Smooth muscle cell (in vitro differentiated cells): ENCODE data around the gene ACTR1A. TPM values are rescaled to one million over a fixed set of nuclear protein-coding genes. Genes with fewer than 3 reads are reported as not detected.
A peak's percentile ranks its signal among the peaks of the same experiment; 100 is the strongest.

Source experiments
- DNase-seq: peaks from one replicate; lab custom pipeline; 2025; ENCODE audit not compliant: unreplicated experiment; lab: John Stamatoyannopoulos, UW
- H2AFZ ChIP-seq: fragments of 200-600 bp; sonication (generic); 2 replicates; pipeline ENCODE4 v1.6.0; 2016; ENCODE audit warnings: antibody characterized with exemption, low read depth, mild to moderate bottlenecking
- H3F3A ChIP-seq: fragments of 200-600 bp; sonication (generic); 2 replicates; pipeline ENCODE4 v1.6.0; 2017; ENCODE audit warnings: antibody characterized with exemption, low read depth
- H3K27ac ChIP-seq: fragments of 200-600 bp; sonication (generic); 2 replicates; pipeline ENCODE4 v1.5.1; 2016; ENCODE audit warnings: low read depth, mild to moderate bottlenecking
- H3K27me3 ChIP-seq: fragments of 200-600 bp; sonication (generic); 2 replicates; pipeline ENCODE4 v1.6.1; 2016; ENCODE audit warnings: low read depth, mild to moderate bottlenecking
- H3K36me3 ChIP-seq: fragments of 200-600 bp; sonication (generic); 2 replicates; pipeline ENCODE4 v1.5.1; 2016; ENCODE audit warnings: low read depth
- H3K4me1 ChIP-seq: fragments of 200-600 bp; sonication (generic); 2 replicates; pipeline ENCODE4 v1.5.1; 2016; ENCODE audit warnings: low read depth
- H3K4me2 ChIP-seq: fragments of 200-600 bp; sonication (generic); 2 replicates; pipeline ENCODE4 v1.6.0; 2016; ENCODE audit warnings: mild to moderate bottlenecking
- H3K4me3 ChIP-seq: fragments of 200-600 bp; sonication (generic); 2 replicates; pipeline ENCODE4 v1.5.1; 2016; ENCODE audit warnings: mild to moderate bottlenecking
- H3K79me2 ChIP-seq: fragments of 200-600 bp; sonication (generic); 2 replicates; pipeline ENCODE4 v1.6.0; 2016; ENCODE audit warnings: low read depth, mild to moderate bottlenecking
- H3K9ac ChIP-seq: fragments of 200-600 bp; sonication (generic); 2 replicates; pipeline ENCODE4 v1.6.0; 2016; ENCODE audit warnings: low read depth
- H3K9me3 ChIP-seq: fragments of 200-600 bp; sonication (generic); replicated peaks from 2 replicates; pipeline ENCODE4 v1.5.1; 2016; ENCODE audit warnings: low read depth
- H4K20me1 ChIP-seq: fragments of 200-600 bp; sonication (generic); 2 replicates; pipeline ENCODE4 v1.6.0; 2016; ENCODE audit warnings: low read depth
- WGBS: methylation state at CpG from one replicate; pipeline ENCODE4 v1.1.7; 2016; ENCODE audit warnings: low lambda C conversion rate; 5-methylcytosine and 5-hydroxymethylcytosine counted together
- polyA plus RNA-seq: library from polyadenylated mRNA; unstranded; fragments of >200 nt; fragmentation: Nextera tagmentation; extraction: Ambion mirVana; gene quantifications from 2 replicates; pipeline ENCODE4 v1.2.1, GENCODE V29; 2016
- total RNA-seq: library from RNA; depleted of rRNA; stranded (reverse); fragments of >200 nt; gene quantifications from 2 replicates; pipeline ENCODE4 v1.2.3, GENCODE V29; 2014
- TF ChIP-seq, protein P1 (sequence below): fragments of 200-600 bp; sonication (generic); IDR thresholded peaks from 2 replicates; pipeline ENCODE4 v1.5.1; 2017; ENCODE audit warnings: borderline replicate concordance, mild to moderate bottlenecking, antibody characterized with exemption; ENCODE audit not compliant: insufficient read depth, poor library complexity, severe bottlenecking

The ACTR1A gene
- total and polyA plus RNA-seq, 2 experiments from 2014 or later, result 144 to 149 TPM

DNA sequence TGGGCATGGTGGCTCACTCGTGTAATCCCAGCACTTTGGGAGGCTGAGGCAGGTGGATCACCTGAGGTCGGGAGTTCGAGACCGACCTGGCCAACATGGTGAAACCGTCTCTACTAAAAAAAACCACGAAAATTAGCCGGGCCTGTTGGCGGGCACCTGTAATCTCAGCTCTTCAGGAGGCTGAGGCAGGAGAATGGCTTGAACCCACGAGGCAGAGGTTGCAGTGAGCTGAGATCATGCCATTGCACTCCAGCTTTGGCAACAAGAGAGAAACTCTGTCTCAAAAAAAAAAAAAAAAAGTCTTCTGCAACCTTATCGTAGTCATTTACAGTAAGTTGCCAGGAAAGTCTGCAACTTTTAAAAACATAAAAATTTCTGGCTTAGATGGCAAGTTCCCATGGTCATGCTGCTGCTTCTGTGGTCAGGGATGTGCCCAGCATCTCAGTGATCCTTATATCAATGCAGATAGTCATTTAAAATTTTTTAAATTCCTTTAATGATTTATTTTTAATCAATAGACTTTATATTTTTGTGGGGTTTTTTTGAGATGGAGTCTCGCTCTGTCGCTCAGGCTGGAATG is 16.8 kb upstream of the ACTR1A start:
- Histone ChIP-seq H3K4me3 (no peak overlapping the region), H4K20me1 (peaks cover 77% of the 10 kb centered on the region), H3K9me3 (no peaks in the 10 kb centered on the region), H3K4me2 (no peak overlapping the region), H3F3A (no peaks in the 10 kb centered on the region), H3K27ac (no peak overlapping the region), H3K27me3 (no peaks in the 10 kb centered on the region), H2AFZ (no peak overlapping the region), H3K9ac (no peak overlapping the region), H3K79me2 (peaks cover 54% of the 10 kb centered on the region), H3K4me1 (peaks cover 6% of the 10 kb centered on the region), H3K36me3 (no peaks in the 10 kb centered on the region)
- DNase-seq, result no peak
- WGBS, result 97% methylated on average over 12 of the region's 12 CpGs
- TF ChIP-seq, protein P1, sequence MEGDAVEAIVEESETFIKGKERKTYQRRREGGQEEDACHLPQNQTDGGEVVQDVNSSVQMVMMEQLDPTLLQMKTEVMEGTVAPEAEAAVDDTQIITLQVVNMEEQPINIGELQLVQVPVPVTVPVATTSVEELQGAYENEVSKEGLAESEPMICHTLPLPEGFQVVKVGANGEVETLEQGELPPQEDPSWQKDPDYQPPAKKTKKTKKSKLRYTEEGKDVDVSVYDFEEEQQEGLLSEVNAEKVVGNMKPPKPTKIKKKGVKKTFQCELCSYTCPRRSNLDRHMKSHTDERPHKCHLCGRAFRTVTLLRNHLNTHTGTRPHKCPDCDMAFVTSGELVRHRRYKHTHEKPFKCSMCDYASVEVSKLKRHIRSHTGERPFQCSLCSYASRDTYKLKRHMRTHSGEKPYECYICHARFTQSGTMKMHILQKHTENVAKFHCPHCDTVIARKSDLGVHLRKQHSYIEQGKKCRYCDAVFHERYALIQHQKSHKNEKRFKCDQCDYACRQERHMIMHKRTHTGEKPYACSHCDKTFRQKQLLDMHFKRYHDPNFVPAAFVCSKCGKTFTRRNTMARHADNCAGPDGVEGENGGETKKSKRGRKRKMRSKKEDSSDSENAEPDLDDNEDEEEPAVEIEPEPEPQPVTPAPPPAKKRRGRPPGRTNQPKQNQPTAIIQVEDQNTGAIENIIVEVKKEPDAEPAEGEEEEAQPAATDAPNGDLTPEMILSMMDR, result no peak

DNA sequence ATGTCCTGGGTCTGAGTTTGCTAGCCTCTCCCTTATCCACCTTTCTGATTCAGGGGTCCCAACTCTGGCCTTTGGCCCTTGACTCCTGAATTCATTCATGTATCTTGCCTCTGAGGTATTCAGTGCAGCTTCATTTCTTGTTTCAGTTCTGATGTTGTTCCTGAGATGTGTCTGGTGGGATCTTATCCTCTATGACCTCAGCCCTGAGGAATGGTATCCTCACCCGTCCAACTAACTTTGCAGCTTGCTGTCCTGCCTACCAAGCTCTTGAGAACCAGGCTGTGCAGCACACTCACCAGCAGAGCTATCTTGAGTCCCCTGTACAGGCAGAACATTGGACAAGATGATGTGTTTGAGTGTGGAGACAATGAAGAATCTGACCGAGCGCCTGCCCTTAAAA is 15.0 kb upstream of the ACTR1A start:
- Histone ChIP-seq H3K27me3 (no peaks in the 10 kb centered on the region), H3K36me3 (peaks cover under 1% of the 10 kb centered on the region), H3K9ac (no peak overlapping the region), H3F3A (no peaks in the 10 kb centered on the region), H3K9me3 (no peaks in the 10 kb centered on the region), H3K4me1 (peaks cover 6% of the 10 kb centered on the region), H4K20me1 (peaks cover 71% of the 10 kb centered on the region), H3K27ac (peak overlapping the region; percentile 70), H2AFZ (no peak overlapping the region), H3K4me2 (peak overlapping the region; percentile 47), H3K4me3 (no peak overlapping the region), H3K79me2 (peaks cover 55% of the 10 kb centered on the region)
- no peak for DNase-seq
- WGBS, result 53% methylated on average over 3 of the region's 3 CpGs
- TF ChIP-seq, protein P1, result no peak

DNA sequence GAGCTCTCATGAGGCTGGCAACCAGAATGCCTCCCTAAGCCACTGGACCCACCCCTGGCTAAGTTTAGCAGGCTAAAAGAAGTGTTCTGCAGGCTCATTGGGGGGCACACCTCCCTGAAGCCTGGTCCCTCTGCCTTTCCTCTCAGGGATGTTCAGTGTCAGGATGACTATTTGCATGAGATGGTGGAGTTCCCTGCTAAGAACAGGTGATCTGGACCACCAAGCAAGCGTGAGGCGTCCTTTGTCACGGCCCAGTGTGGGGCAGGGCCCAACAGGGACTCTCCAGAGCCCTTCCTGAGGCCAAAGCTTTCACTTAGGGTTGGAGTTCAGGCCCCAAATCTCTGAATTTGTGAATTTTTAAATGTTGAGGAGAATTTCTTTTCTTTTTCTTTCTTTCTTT is 13.2 kb upstream of the ACTR1A start:
- Histone ChIP-seq H3K9ac (no peak overlapping the region), H2AFZ (no peak overlapping the region), H3F3A (no peaks in the 10 kb centered on the region), H3K4me2 (no peak overlapping the region), H3K79me2 (peaks cover 46% of the 10 kb centered on the region), H3K9me3 (no peaks in the 10 kb centered on the region), H3K4me1 (peaks cover 6% of the 10 kb centered on the region), H3K4me3 (no peak overlapping the region), H4K20me1 (peaks cover 68% of the 10 kb centered on the region), H3K27ac (no peak overlapping the region), H3K36me3 (peaks cover 13% of the 10 kb centered on the region), H3K27me3 (no peaks in the 10 kb centered on the region)
- TF ChIP-seq, protein P1, result no peak
- DNase-seq, result no peak
- 100% methylated on average over 3 of the region's 3 CpGs for WGBS
